ENCODE data around the gene HSPA1L. TPM values are rescaled to one million over a fixed set of nuclear protein-coding genes. Genes with fewer than 3 reads are reported as not detected.

The HSPA1L gene
- total RNA-seq, 1 experiment from 2014 or later: 0.14 TPM

DNA sequence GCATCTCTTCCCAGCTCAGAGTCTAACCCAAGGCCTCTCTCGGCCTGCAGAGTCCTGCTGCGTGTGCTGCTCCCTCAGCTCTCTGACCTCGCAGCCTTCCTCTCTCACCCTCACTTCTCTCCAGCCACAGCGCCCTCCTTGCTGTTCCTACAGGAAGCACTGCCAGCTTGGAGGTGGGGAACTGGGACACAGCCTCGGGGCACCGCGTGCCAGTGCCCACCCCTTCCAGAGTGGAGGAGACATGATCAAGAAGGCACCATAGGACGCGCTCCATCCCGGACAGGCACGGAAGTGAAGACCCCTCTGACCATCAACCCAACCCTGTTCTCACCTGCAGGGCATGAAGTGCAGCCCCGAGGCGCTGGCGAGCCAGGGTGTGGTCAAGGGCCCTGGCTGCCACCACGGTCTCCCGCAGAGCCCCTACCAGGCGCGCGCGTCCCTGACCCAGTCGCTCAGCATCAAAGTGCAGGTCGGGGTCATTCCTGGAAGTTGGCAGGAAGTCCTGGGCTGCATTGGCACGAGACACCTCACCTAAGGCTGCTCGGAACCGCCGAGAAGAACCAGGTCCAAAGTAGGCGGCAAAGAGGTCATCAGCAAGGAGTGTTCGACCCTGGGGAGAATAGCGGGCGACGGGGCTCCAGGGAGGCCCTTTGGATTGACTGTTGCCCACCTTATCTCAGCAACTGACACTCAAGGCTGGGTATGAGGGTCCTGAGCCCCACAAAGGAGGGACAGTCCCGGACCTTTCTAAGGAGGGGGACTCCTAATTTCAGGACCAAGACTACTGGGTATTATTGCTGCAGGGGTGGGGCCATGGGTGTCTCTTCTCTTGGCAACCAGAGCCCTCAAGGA, 39.2 kb downstream of the HSPA1L start:
- DNase-seq: no peak
- no peaks in the 10 kb centered on the region for H3K9me3 ChIP-seq (replicated peaks)
- H3K4me1 ChIP-seq: peaks cover 3% of the 10 kb centered on the region; the same call in 1 of the 2 replicates
- H3K4me3 ChIP-seq: no peak overlapping the region
- H3K27ac ChIP-seq: no peak overlapping the region
- peaks cover 10% of the 10 kb centered on the region for H3K36me3 ChIP-seq
- H3K27me3 ChIP-seq: no peaks in the 10 kb centered on the region

DNA sequence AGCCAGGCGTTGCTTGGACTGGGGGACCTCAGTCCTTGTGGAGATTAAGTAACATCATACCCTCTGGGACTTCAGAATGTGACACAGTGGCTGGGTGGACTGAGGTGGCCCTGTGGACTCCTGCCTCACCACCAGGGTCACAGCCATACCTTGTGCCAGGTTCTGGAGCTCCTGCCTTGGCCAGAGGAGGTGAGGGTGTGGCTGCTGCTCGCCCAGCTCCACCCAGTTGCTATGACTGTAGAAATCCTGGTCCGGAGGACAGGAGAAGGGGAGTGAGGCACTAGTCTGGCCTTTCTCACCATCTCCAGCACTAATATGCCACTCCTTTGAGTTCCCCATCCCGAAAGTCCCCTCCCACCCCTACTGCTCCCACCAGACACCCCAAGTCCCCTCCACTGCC, 39.9 kb downstream of the HSPA1L start:
- H3K9me3 ChIP-seq (replicated peaks): no peaks in the 10 kb centered on the region
- peaks cover 3% of the 10 kb centered on the region; the same call in 1 of the 2 replicates for H3K4me1 ChIP-seq
- no peaks in the 10 kb centered on the region for H3K27me3 ChIP-seq

GRCh38 chr6:31771992-31772358, 43.1 kb downstream of the HSPA1L start:
- no peaks in the 10 kb centered on the region for H3K27me3 ChIP-seq
- no peak for DNase-seq
- H3K9me3 ChIP-seq (replicated peaks): no peaks in the 10 kb centered on the region
- no peak overlapping the region for H3K27ac ChIP-seq
- no peaks in the 10 kb centered on the region for H3K36me3 ChIP-seq
- peaks cover 2% of the 10 kb centered on the region; the same call in 1 of the 2 replicates for H3K4me1 ChIP-seq
- H3K4me3 ChIP-seq: no peak overlapping the region

More for the DNA sequence above, 39.9 kb downstream of the HSPA1L start:
- DNase-seq: no peak
- Histone ChIP-seq H3K36me3 (peaks cover 3% of the 10 kb centered on the region), H3K27ac (no peak overlapping the region), H3K4me3 (no peak overlapping the region)

DNA sequence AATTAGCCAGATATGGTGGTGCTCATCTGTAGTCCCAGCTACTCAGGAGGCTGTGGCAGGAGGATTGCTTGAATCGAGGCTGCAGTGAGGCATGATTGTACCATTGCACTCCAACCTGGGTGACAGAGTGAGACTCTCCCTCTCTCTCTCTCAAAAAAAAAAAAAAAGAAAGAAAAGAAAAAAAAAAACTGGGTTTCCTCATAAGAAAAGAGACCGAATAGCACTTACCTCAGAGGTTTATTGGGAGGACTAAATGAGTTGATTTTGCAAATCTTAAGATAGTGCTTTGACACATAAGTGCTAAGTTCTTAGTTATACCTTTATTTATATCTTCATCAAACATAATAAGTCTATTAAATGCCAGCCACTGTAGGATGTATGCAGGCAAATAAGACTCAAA, 44.2 kb downstream of the HSPA1L start:
- DNase-seq: no peak
- Histone ChIP-seq H3K36me3 (no peaks in the 10 kb centered on the region), H3K27ac (no peak overlapping the region), H3K4me1 (no peaks in the 10 kb centered on the region), H3K27me3 (no peaks in the 10 kb centered on the region), H3K9me3 (replicated peaks) (no peaks in the 10 kb centered on the region), H3K4me3 (no peak overlapping the region)

- Histone ChIP-seq H3K9me3 (replicated peaks) (no peaks in the 10 kb centered on the region), H3K4me3 (no peak overlapping the region), H3K27me3 (no peaks in the 10 kb centered on the region), H3K27ac (no peak overlapping the region), H3K4me1 (no peaks in the 10 kb centered on the region), H3K36me3 (no peaks in the 10 kb centered on the region)
- DNase-seq: peak; percentile 68 to 80
Observed at GRCh38 chr6:31769684-31770371, 45.3 kb downstream of the HSPA1L start.

DNA sequence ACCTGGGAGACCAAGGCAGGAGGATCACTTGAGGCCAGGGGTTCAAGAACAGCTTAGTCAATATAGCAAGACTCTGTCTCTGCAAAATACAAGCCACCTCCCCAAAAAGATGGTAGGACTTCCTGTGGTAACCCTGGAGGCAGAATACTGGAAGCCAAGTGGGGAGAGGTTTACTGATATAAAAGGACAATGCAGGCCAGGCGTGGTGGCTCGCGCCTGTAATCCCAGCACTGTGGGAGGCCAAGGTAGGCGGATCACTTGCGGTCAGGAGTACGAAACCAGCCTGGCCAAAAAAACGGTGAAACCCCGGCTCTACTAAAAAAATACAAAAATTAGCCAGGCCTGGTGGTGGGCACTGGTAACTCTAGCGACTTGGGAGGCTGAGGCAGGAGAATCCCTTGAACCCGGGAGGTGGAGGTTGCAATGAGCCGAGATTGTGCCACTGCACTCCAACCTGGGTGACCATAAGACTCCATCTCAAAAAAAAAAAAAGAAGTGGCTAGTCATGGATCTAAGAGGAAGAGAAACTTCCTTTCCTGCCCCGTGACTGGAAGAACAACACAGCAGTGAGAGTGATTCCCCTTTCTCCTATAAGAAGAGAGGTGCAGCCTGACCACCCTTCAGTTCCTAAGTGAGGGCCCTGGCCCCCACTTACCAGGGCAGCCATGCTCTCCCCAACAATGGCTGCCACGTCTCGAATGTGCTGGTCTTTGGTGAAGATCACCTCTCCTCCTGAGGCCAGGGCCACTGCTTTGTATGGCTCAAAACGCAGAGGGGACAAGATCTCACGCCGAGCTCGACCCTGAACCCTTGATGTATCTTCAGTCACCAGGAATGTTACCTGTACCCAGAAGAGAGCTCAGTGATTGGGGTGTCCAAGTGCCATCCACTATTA, 46.5 kb downstream of the HSPA1L start:
- Histone ChIP-seq H3K9me3 (replicated peaks) (no peaks in the 10 kb centered on the region), H3K36me3 (no peaks in the 10 kb centered on the region), H3K4me1 (no peaks in the 10 kb centered on the region), H3K4me3 (no peak overlapping the region), H3K27me3 (no peaks in the 10 kb centered on the region), H3K27ac (no peak overlapping the region)
- DNase-seq: no peak

GRCh38 chr6:31767096-31767645, 47.9 kb downstream of the HSPA1L start:
- Histone ChIP-seq H3K36me3 (no peaks in the 10 kb centered on the region), H3K4me3 (no peak overlapping the region), H3K27ac (no peak overlapping the region), H3K9me3 (replicated peaks) (no peaks in the 10 kb centered on the region), H3K4me1 (peaks cover 4% of the 10 kb centered on the region; the same call in 1 of the 2 replicates), H3K27me3 (no peaks in the 10 kb centered on the region)
- DNase-seq: no peak

GRCh38 chr6:31765910-31766794, 48.9 kb downstream of the HSPA1L start:
- Histone ChIP-seq H3K27ac (no peak overlapping the region), H3K4me3 (no peak overlapping the region), H3K9me3 (replicated peaks) (no peaks in the 10 kb centered on the region), H3K4me1 (peaks cover 4% of the 10 kb centered on the region; the same call in 1 of the 2 replicates), H3K27me3 (no peaks in the 10 kb centered on the region), H3K36me3 (no peaks in the 10 kb centered on the region)
- no peak for DNase-seq

DNA sequence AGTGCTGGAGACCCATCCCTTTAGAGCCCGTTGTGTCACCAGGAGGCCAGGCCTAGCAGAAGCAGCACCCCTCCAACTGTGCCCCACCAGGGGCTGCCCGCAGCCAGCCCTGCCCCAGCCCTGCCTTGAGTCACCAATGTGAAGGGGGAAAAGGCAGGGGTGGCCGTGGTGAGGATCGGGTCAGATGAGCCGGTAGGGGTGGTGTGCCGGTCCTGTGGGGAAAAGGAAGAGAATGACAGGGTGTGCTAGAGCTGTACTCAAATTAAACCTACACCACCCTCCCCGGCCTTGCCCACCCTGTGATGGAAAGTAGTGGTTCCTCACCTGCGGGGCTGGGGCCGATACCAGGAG, 49.5 kb downstream of the HSPA1L start:
- no peaks in the 10 kb centered on the region for H3K27me3 ChIP-seq
- peaks cover 4% of the 10 kb centered on the region; the same call in 1 of the 2 replicates for H3K4me1 ChIP-seq
- no peak for DNase-seq
- no peak overlapping the region for H3K4me3 ChIP-seq
- no peak overlapping the region for H3K27ac ChIP-seq
- no peaks in the 10 kb centered on the region for H3K36me3 ChIP-seq
- H3K9me3 ChIP-seq (replicated peaks): no peaks in the 10 kb centered on the region

DNA sequence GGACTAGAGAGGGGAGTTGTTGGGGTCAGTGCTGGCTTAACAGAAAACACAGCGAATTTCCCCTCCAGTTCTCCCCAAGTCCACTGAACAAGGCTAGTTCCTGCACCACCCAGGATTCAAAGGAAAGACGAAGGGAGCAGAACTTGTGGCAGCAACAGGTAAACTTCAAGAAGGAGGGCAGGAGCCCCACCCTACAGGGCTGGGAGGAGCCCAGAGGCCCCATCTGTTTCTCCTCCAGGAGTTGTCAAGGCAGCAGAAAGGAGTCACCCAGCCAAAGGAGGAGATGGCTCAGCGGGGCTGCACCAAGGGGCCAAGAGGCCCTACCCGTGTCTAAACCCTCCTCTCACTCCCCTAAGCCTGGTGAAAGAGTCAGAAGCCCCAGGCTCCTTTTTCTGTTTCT, 50.9 kb downstream of the HSPA1L start:
- Histone ChIP-seq H3K4me3 (no peak overlapping the region), H3K36me3 (no peaks in the 10 kb centered on the region), H3K27ac (no peak overlapping the region), H3K9me3 (replicated peaks) (no peaks in the 10 kb centered on the region), H3K4me1 (peaks cover 4% of the 10 kb centered on the region; the same call in 1 of the 2 replicates), H3K27me3 (no peaks in the 10 kb centered on the region)
- DNase-seq: no peak

GRCh38 chr6:31763619-31763940, 51.5 kb downstream of the HSPA1L start:
- DNase-seq: peak; percentile 41 to 46
- peak overlapping the region; percentile 26; the same call in 1 of the 2 replicates for H3K27ac ChIP-seq
- peaks cover 4% of the 10 kb centered on the region; the same call in 1 of the 2 replicates for H3K4me1 ChIP-seq
- no peaks in the 10 kb centered on the region for H3K9me3 ChIP-seq (replicated peaks)
- no peak overlapping the region for H3K4me3 ChIP-seq
- H3K36me3 ChIP-seq: no peaks in the 10 kb centered on the region
- no peaks in the 10 kb centered on the region for H3K27me3 ChIP-seq

GRCh38 chr6:31762878-31763618, 52.0 kb downstream of the HSPA1L start:
- H3K36me3 ChIP-seq: no peaks in the 10 kb centered on the region

DNA sequence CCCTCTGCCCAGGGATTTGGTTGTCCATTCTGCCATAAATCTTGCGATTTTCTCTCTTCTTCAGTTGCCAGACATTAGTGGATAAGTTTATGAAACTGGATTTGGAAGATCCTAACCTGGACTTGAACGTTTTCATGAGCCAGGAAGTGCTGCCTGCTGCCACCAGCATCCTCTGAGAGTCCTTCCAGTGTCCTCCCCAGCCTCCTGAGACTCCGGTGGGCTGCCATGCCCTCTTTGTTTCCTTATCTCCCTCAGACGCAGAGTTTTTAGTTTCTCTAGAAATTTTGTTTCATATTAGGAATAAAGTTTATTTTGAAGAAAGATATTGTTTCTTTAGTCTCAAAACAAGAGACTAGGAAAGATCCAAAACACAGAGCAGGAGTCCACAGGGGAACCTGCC, 52.7 kb downstream of the HSPA1L start, which contains the start of gene SAPCD1:
SAPCD1 (plus strand) TSS at position 301 of the 400 bp plus-strand sequence. CDS start 399 bp downstream, outside the sequence.
- H3K9me3 ChIP-seq (replicated peaks): no peaks in the 10 kb centered on the region
- DNase-seq: no peak
- peaks cover 4% of the 10 kb centered on the region; the same call in 1 of the 2 replicates for H3K4me1 ChIP-seq
- H3K4me3 ChIP-seq: no peak within 1 kb of the TSS
- no peaks in the 10 kb centered on the region for H3K36me3 ChIP-seq
- peak within 1 kb of the TSS; percentile 26; the same call in 1 of the 2 replicates for H3K27ac ChIP-seq
- no peaks in the 10 kb centered on the region for H3K27me3 ChIP-seq

More at GRCh38 chr6:31762878-31763618, 52.0 kb downstream of the HSPA1L start:
- DNase-seq: peak in 1 of 2 experiments; percentile 17
- H3K27ac ChIP-seq: peak overlapping the region; percentile 26; the same call in 1 of the 2 replicates
- H3K4me1 ChIP-seq: peaks cover 4% of the 10 kb centered on the region; the same call in 1 of the 2 replicates
- H3K9me3 ChIP-seq (replicated peaks): no peaks in the 10 kb centered on the region
- H3K27me3 ChIP-seq: no peaks in the 10 kb centered on the region
- no peak overlapping the region for H3K4me3 ChIP-seq
